AG08396 (cell line): ENCODE data around the gene GNG7.
"Not testable (repeated sequence)": the region's sequence is repeated elsewhere in the genome, so short reads cannot be mapped to it uniquely, and the experiment has no call there.

Experiments
- DNase-seq: peaks from one replicate; pipeline ENCODE4 v3.0.0; 2012; ENCODE audit warnings: low spot score, mixed read lengths

GNG7 gene

GRCh38 chr19:2600914-2601870 is 101.3 kb downstream of the GNG7 start:
- no peak for DNase-seq

- no peak for DNase-seq
Observed at GRCh38 chr19:2594319-2594718, 108.2 kb downstream of the GNG7 start.

GRCh38 chr19:2592824-2593223 is 109.7 kb downstream of the GNG7 start:
- no peak for DNase-seq

GRCh38 chr19:2591537-2592291 is 110.8 kb downstream of the GNG7 start:
- DNase-seq = no peak

GRCh38 chr19:2590630-2591399 is 111.7 kb downstream of the GNG7 start:
- DNase-seq = no peak

GRCh38 chr19:2589441-2589840 is 113.1 kb downstream of the GNG7 start:
- no peak for DNase-seq

- DNase-seq = no peak
Observed at GRCh38 chr19:2588081-2588777, 114.3 kb downstream of the GNG7 start.

GRCh38 chr19:2587001-2587719 is 115.3 kb downstream of the GNG7 start:
- DNase-seq = no peak

GRCh38 chr19:2586196-2586595 is 116.3 kb downstream of the GNG7 start:
- no peak for DNase-seq

GRCh38 chr19:2584002-2584401 is 118.5 kb downstream of the GNG7 start:
- DNase-seq = no peak

GRCh38 chr19:2582984-2583956 is 119.2 kb downstream of the GNG7 start:
- DNase-seq = no peak

- not testable (repeated sequence) for DNase-seq
Observed at GRCh38 chr19:2580396-2580795, 122.1 kb downstream of the GNG7 start.

GRCh38 chr19:2579678-2580280 is 122.7 kb downstream of the GNG7 start:
- DNase-seq = no peak

GRCh38 chr19:2578901-2579677 is 123.4 kb downstream of the GNG7 start:
- DNase-seq = peak; percentile 92

GRCh38 chr19:2578391-2578890 is 124.1 kb downstream of the GNG7 start:
- DNase-seq = peak; percentile 80

GRCh38 chr19:2577722-2578335 is 124.7 kb downstream of the GNG7 start:
- no peak for DNase-seq

- peak; percentile 90 for DNase-seq
Observed at GRCh38 chr19:2575734-2576481, 126.6 kb downstream of the GNG7 start.
